Umbilical cord (tissue), 2 donors: Measurements from ENCODE around the gene DNM2. TPM values are rescaled to one million over a fixed set of nuclear protein-coding genes. Genes with fewer than 3 reads are reported as not detected.
A peak's percentile ranks its signal among the peaks of the same experiment; 100 is the strongest.
"Not testable (repeated sequence)": the region's sequence is repeated elsewhere in the genome, so short reads cannot be mapped to it uniquely, and the experiment has no call there.

ENCODE experiments used
- DNase-seq: peaks from one replicate; pipeline ENCODE4 v3.0.0-alpha.2; 2015; ENCODE audit warnings: low spot score
- total RNA-seq: library from RNA; depleted of rRNA; stranded (reverse); fragments of >200 nt; gene quantifications from one replicate; pipeline ENCODE4 v1.2.3, GENCODE V29; 2014; ENCODE audit warnings: low replicate concordance; ENCODE audit not compliant: insufficient read depth

The DNM2 gene
- total RNA-seq, 1 donor from 2014 or later: 62.8 TPM

DNA sequence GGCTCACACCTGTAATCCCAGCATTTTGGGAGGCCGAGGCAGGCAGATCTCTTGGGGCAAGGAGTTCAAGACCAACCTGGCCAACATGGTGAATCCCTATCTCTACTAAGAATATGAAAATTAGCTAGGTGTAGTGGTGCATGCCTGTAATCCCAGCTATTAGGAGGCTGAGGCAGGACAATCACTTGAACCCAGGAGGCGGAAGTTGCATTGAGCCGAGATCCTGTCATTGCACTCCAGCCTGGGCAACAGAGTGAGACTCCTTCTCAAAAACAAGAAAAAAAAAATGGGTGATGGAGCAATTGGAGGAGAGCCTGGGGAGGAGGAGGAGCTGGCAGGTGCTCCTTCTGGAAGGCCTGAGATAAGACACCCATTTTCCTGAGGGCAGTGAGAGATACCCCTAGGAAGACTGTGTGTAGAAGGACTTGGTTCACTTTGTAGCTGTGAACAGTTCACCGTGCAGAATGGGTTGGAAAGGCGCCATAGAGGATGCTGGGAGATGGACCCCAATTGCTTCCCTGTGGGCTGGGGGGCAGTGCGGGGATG, 144.8 kb downstream of the DNM2 start:
- DNase-seq: no peak

DNA sequence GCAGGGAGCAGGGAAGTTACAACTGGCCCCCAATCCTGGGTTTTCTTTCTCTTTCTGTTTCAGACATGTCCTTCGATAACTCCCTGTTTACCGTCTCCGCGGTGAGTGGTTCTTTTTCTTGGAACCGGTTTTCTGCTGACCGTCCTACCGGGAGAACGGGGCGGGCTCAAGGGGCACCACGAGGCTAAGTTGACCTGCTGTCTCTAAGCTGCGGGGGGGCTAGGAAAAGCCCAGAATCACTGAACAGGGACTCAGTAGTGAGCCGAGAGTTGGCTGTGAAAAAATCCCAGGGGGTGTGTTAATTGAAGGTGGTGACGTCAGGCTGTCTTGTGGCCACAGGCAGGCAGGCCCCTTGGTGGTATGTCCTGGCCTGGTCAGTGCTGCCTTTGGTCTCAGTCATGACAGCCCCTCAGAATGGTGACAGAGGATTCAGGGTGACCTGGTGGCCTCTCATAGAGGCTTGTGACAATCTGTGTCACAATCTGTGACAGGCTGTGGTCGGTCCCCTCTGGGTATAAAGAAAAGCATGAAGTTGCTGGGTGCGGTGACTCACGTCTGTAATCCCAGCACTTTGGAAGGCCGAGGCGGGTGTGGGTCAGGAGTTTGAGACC, 145.3 kb downstream of the DNM2 start:
- no peak for DNase-seq

DNA sequence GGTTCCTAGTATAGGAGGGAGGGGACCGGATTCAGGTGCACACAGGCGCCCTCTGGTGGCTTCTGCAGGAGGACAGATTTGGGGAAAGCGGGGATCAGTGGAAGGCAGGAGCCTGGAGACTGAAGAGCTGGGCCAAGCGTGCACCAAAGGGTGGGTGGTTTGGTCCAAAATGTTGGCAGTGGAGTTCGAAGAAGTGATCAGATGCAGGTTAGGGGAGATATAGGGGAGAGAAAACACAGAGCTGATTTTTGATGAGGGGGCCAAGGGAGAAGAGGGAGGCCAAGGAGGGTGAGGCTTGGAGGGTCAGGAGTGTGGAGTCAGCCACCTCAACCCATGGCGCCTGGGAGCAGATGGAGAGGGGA, 146.6 kb downstream of the DNM2 start:
- DNase-seq: peak; percentile 80

DNA sequence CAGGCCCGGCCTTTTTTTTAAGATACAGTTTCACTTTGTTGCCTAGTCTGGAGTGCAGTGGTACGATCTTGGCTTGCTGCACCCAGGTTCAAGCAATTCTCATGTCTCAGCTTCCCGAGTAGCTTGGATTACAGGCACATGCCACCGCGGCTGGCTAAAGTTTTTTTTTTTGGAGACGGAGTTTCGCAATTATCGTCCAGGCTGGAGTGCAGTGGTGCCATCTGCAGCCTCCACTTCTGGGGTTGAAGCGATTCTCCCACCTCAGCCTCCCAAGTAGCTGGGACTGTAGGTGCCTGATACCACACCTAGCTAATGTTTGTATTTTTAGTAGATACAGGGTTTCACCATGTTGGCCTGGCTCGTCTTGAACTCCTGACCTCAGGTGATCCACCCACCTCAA, 148.6 kb downstream of the DNM2 start:
- DNase-seq: no peak

DNA sequence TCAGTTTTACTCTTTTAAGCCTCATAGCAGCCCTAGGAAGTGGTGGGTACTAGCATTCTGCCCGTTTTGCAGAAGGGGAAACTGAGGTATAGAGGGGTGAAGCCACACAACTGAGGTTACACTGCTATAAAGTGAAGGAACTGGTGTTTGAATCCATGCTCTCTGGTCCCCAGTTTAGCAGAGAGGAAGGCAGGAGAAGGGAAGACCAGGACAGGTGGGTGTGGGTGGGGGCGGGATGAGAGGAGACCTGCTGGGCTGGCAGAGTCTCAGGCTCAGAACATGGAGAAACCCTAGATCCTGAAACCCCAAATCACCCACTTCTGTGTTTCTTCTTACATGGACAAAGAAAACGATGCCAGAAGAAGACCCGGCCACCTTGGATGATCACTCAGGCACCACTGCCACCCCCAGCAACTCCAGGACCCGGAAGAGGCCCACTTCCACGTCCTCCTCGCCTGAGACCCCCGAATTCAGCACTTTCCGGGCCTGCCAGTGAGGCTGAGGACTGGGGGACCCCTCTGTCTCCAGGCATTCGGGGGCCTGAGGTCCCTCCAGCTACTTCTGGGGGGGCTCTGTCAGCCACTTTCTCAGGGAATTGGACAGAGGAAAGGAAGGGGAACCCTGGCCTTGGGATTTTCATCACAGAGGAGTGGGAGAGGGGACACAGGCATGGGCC, 151.1 kb downstream of the DNM2 start:
- no peak for DNase-seq

DNA sequence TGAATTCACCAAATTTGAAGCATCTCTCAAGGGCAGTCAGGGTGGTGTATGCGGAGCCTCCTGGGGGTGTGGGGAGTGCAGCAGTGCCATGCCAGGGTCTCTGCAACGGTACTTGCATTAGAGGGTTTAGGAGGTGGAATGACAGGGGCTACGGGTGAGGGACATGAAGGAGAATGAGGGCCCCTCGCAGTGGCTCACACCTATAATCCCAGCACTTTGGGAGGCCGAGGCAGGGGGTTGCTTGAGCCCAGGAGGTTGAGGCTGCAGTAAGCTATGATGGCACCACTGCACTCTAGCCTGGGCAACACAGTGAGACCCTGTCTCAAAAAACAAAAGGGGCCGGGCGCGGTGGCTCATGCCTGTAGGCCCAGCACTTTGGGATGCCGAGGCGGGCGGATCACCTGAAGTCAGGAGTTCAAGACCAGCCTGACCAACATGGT, 152.0 kb downstream of the DNM2 start:
- not testable (repeated sequence) for DNase-seq

DNA sequence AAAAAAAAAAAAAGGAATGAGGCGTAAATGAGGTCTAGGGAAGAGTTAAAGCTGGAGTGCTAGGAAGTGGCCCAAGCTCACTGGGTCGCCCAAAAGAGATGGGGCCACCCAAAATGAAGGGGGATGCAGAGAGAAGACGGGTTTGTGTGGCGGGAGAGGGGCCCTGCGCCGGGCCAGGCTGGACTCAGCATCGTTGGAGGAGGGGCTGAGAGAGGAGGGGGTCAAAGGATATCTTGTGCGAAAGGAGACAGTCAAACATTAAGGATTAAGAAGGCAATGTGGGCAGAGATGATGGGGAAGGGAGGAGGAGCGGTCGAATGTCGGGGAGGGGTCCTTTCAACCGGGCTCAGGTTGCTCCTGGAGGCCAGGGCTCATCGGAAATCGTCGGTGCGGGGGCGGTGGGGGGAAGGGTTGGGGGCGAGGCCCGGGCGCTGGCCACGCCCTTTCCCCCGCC, 152.6 kb downstream of the DNM2 start:
- DNase-seq: no peak

DNA sequence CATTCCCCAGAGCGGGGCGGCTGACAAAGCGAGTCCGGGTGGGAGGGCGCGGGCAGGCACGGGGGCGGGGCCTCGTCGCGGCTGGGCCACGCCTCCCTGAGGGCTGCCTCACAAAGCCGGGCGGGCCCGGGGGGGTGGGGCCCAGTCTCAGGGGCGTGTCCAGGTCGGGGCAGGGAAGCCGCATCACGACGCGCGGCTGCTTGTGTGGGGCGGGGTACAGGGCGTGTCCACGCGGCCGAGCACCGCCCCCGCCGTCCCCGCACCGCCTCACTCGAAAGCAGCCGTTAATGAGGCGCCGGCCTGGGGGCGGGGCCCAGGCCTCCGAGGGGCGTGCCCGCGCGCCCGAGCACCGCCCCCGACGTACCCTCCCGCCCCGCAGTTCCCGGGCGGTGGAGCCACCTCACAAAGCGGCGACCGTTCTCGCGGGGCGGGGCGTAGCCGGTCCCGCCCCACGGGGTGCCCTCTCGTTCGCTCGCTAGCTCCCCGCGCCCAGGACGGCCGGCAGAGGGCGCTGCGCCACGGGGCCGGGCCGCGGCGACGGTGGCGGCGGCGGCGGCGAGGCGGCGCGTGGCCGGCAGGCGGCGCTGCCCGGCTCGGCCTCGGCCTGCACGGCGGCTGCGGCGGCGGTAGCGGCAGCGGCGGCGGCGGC, 153.2 kb downstream of the DNM2 start, which contains the start of gene CARM1:
Gene CARM1, plus strand, starts transcription at position 599 of the 649 bp plus-strand sequence. CDS start 150 bp downstream, outside the sequence.
- peak; percentile 99 for DNase-seq

DNA sequence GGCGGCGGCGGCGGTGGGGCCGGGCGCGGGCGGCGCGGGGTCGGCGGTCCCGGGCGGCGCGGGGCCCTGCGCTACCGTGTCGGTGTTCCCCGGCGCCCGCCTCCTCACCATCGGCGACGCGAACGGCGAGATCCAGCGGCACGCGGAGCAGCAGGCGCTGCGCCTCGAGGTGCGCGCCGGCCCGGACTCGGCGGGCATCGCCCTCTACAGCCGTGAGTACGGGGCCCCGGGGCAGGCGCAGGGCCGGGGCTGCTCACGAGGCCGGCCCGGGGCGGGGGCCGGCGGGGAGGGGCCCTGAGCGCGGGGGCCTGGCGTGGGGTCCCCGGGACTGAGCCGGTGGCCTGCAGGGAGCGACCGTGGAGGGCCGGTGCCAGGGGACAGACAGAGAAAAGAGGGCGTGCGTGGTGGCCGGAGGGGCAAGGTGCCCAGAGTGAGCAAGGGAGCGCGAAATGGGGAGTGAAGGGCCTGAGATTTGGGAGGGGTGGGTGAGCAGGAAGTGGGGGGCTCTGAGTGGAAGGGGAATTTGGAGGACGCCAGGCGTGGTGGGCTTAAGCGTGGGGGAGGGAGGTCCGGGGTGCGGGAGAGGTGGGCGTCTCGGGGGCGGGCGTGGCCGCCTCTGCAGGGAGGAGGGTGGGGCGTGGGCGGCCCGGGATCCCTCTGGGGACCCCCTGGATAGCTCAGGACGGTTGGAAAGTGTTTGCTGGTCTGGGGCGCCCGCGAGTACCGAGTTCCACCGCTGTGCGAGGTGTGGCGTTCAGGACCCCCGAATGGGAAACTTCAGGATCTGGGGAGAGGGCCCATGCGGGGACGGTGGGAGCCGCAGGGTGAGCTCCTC, 154.0 kb downstream of the DNM2 start:
- DNase-seq: peak; percentile 43

DNA sequence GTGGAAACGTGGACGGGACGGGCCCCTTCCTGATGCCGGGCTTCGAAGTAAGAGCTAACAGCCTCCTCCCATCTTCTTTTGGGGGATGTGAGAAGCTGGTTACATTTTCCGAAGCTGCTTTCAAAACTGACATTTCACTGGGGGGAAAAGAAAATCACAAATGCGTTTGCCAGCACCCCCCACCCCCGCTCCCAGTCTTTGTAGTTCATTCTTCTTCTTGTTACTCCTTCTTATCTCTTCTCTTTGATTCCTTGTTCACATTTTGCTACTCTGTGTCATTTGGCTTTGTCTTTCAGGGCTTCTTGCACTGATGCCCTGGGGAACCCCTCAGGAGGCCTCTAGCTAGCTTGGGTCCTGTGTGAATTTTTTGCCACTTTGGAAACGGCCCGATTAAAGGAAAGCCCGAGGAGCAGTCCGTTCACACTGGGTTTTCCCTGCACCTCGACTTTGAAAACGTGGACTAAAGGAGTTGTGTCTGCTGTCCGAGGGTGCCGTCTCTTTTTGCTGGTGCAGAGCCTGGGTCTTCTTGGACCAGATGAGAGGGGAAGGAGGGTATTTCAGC, 154.7 kb downstream of the DNM2 start:
- DNase-seq: peak; percentile 43

DNA sequence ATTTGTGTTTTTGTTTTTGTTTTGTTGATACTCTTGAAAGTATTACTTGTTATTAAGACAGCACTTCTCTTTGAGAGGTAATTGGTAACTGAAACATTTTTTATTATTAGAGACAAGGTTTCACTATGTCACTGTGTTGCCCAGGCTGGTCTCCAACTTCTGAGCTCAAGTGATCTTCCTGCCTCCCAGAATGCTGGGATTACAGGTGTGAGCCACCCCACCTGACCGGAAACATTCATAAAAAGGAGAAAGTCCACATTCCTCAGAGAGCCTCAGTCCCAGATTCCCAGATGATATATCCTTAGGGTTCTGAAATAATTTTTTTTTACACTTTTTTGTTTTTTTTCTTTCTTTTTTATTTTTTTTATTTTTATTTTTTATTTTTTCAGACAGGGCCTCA, 156.1 kb downstream of the DNM2 start:
- DNase-seq: no peak

DNA sequence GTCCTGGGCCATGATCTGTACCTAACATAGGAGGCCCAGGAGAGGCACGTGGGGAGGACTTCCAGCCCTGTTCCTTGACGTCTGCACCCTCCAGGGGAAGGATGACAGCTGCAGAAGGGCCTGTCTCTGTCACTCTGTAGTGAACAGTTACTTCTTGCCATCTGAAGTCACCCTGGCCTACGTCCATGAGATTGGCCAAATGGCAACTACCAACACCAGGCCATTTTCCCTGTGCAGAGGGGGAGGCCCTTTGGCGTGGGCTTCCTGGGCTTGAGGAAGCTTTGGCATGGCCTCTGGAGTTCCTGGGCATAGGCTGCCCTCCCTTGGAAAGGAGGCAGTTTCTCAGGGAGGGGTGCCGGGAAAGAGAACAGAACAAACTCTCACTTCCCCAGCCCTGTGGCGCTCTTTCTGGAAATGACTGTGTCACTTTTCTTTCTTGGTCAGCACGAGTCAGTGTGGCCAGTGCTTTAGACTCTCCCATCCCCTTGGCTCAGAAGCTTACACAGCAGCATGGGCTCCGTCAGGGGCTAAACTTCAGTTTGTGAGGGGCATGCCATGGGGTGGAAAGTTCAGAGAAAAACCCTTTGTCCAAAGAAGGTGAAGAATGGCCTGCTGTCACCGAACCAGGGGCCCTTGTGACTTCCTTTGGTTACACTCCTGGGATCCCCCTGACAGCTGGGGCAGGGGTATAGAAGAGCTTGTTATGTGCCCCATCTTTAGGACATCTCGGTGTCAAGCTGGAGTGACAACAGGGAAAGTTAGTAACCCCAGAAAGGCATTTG, 158.8 kb downstream of the DNM2 start:
- no peak for DNase-seq

DNA sequence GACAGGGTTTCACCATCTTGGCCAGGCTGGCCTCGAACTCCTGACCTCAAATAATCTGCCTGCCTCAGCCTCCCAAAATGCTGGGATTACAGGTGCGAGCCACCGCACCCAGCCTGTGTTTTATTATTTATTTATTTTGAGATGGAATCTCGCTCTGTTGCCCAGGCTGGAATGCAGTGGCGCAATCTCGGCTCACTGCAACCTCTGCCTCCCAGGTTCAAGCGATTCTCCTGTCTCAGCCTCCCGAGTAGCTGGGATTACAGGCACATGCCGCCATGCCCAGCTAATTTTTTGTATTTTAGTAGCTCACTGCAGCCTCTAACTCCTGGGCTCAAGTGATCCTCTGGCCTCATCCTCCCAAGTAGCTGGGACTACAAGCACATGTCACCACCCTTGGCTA, 159.7 kb downstream of the DNM2 start:
- DNase-seq: not testable (repeated sequence)

DNA sequence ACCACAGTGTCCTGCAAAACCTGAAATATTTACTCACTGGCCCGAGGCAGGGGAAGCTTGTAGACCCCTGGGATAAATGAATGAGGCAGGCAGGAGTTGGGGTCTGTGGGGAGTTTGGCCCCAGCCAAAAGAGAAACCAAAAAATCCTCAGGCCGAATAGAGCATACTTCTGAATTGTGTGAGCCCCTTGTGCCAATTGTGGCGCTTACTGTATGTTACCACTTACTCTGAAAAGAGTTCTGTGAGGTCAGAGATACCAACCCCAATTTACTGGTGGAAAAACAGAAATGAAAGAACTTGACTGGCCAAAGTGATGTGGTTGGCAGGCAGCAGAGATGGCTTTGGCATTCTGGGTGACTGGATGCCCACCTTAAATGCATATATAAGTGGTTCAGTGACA, 160.4 kb downstream of the DNM2 start:
- no peak for DNase-seq

Other genes with a start within 250 kb of the DNM2 start
- 43.1 TPM for gene KEAP1, start 214.7 kb upstream of the DNM2 start, total RNA-seq
- 7.5 TPM for gene S1PR5, start 200.6 kb upstream of the DNM2 start, total RNA-seq
- gene ATG4D, start 174.2 kb upstream of the DNM2 start, total RNA-seq: 5.1 TPM
- 1.9 TPM for gene KRI1, start 152.1 kb upstream of the DNM2 start, total RNA-seq
- 13.5 TPM for gene CDKN2D, start 149.1 kb upstream of the DNM2 start, total RNA-seq
- 8.2 TPM for gene AP1M2, start 130.8 kb upstream of the DNM2 start, total RNA-seq
- gene SLC44A2, start 92.5 kb upstream of the DNM2 start, total RNA-seq: 34.7 TPM
- gene ILF3, start 63.7 kb upstream of the DNM2 start, total RNA-seq: 105 TPM
- 15.2 TPM for gene QTRT1, start 16.6 kb upstream of the DNM2 start, total RNA-seq
- 22.4 TPM for gene TMED1, start 118.1 kb downstream of the DNM2 start, total RNA-seq
- gene C19orf38, start 130.3 kb downstream of the DNM2 start, total RNA-seq: 3.9 TPM
- 17.8 TPM for gene CARM1, start 153.5 kb downstream of the DNM2 start, total RNA-seq
- 70.3 TPM for gene YIPF2, start 210.6 kb downstream of the DNM2 start, total RNA-seq
- gene TIMM29, start 210.7 kb downstream of the DNM2 start, total RNA-seq: 32.5 TPM
- gene SMARCA4, start 243.0 kb downstream of the DNM2 start, total RNA-seq: 38.3 TPM